Measurements from ENCODE around the gene IRF9. TPM values are rescaled to one million over a fixed set of nuclear protein-coding genes. Genes with fewer than 3 reads are reported as not detected.

The IRF9 gene
- polyA plus RNA-seq (2011; rRNA removed) (48.4 and 55.1 TPM in 2 replicates), polyA minus RNA-seq (2011; rRNA and poly(A)+ RNA removed) (93.1 and 100 TPM in 2 replicates)

- POLR2A ChIA-PET: interaction anchor here (0.6 to 2.1 kb wide), 10 partner anchors 11 to 52 kb away, joined by 3 to 12 read pairs (median 4); partner anchors contain the start of genes CHMP4A, DCAF11, EMC9 and NRL
- peak; percentile 85 for DNase-seq (ENCODE audit: low read depth, low spot score)
- CTCF ChIA-PET: interaction anchor here (0.5 to 3.5 kb wide), 39 partner anchors 10 to 1185 kb away, joined by 3 to 54 read pairs (median 5); partner anchors contain the start of genes CHMP4A, CIDEB, DCAF11 and EMC9
- TF ChIP-seq CTCF (IDR thresholded peaks at IDR 0.05; ENCODE audit: low read depth, low read length): peak; percentile 89
- H3K9me3 ChIP-seq (ENCODE audit: control insufficient read depth, insufficient read depth, low read length): no peaks in the 10 kb centered on the region
- no peaks in the 10 kb centered on the region for H3K27me3 ChIP-seq (ENCODE audit: control insufficient read depth, insufficient read depth, low read length)
- peak within 1 kb of the TSS; percentile 94 for H3K4me3 ChIP-seq (ENCODE audit: low read depth, low read length)
- H3K27ac ChIP-seq (ENCODE audit: low read depth, low read length): peak within 1 kb of the TSS; percentile 61
These were observed at the start of gene IRF9 for GRCh38 chr14:24160850-24161804. Gene IRF9, plus strand, starts transcription at chr14:24161265. Its CDS starts 880 bp downstream, at chr14:24162145.

- Histone ChIP-seq H3K27ac (ENCODE audit: low read depth, low read length) (peak overlapping the region; percentile 97), H3K9me3 (ENCODE audit: control insufficient read depth, insufficient read depth, low read length) (no peaks in the 10 kb centered on the region), H3K4me3 (ENCODE audit: low read depth, low read length) (peak overlapping the region; percentile 79), H3K27me3 (ENCODE audit: control insufficient read depth, insufficient read depth, low read length) (no peaks in the 10 kb centered on the region)
- DNase-seq (ENCODE audit: low read depth, low spot score): no peak
- CTCF ChIA-PET: interaction anchor here (0.6 to 2.6 kb wide), 7 partner anchors 20 to 1276 kb away, joined by 3 to 21 read pairs (median 5); partner anchors contain the start of genes IRF9 and PCK2
- POLR2A ChIA-PET: interaction anchor here (1.5 to 2.5 kb wide), 5 partner anchors 19 to 129 kb away, joined by 6 to 36 read pairs (median 10); partner anchors contain the start of genes CHMP4A, EMC9, PCK2 and TINF2
- TF ChIP-seq CTCF (IDR thresholded peaks at IDR 0.05; ENCODE audit: low read depth, low read length): no peak
These were observed 47.7 kb upstream of the IRF9 start for GRCh38 chr14:24113379-24113800.

- ChIA-PET CTCF (interaction anchor here (0.6 to 2.6 kb wide), 9 partner anchors 8 to 1277 kb away, joined by 3 to 21 read pairs (median 6); partner anchors contain the start of genes IRF9, NYNRIN and PCK2), POLR2A (interaction anchor here (0.6 to 2.5 kb wide), 14 partner anchors 17 to 1019 kb away, joined by 3 to 36 read pairs (median 6); partner anchors contain the start of genes ACIN1, C14orf119, CHMP4A and DHRS1)
- Histone ChIP-seq H3K27me3 (ENCODE audit: control insufficient read depth, insufficient read depth, low read length) (no peaks in the 10 kb centered on the region), H3K27ac (ENCODE audit: low read depth, low read length) (peak overlapping the region; percentile 97), H3K4me3 (ENCODE audit: low read depth, low read length) (peak overlapping the region; percentile 79), H3K9me3 (ENCODE audit: control insufficient read depth, insufficient read depth, low read length) (no peaks in the 10 kb centered on the region)
- peak; percentile 59 for DNase-seq (ENCODE audit: low read depth, low spot score)
- no peak for TF ChIP-seq CTCF (IDR thresholded peaks at IDR 0.05; ENCODE audit: low read depth, low read length)
These were observed 47.1 kb upstream of the IRF9 start for GRCh38 chr14:24113801-24114531.

- Histone ChIP-seq H3K4me3 (ENCODE audit: low read depth, low read length) (peak within 1 kb of the TSS; percentile 92), H3K27ac (ENCODE audit: low read depth, low read length) (peak within 1 kb of the TSS; percentile 99), H3K27me3 (ENCODE audit: control insufficient read depth, insufficient read depth, low read length) (no peaks in the 10 kb centered on the region), H3K9me3 (ENCODE audit: control insufficient read depth, insufficient read depth, low read length) (no peaks in the 10 kb centered on the region)
- DNase-seq (ENCODE audit: low read depth, low spot score): peak; percentile 99
- ChIA-PET CTCF (interaction anchor here (0.6 to 2.6 kb wide), 11 partner anchors 9 to 284 kb away, joined by 3 to 21 read pairs (median 5); partner anchors contain the start of genes CIDEB, IRF9, NYNRIN and PCK2), POLR2A (interaction anchor here (0.5 to 2.5 kb wide), 19 partner anchors 10 to 1020 kb away, joined by 3 to 36 read pairs (median 4); partner anchors contain the start of genes ACIN1, C14orf119, CHMP4A and DHRS1)
- no peak for TF ChIP-seq CTCF (IDR thresholded peaks at IDR 0.05; ENCODE audit: low read depth, low read length)
These were observed 46.3 kb upstream of the IRF9 start, which contains the start of the genes DCAF11 and NRL for GRCh38 chr14:24114532-24115421. Gene DCAF11, plus strand, starts transcription at chr14:24114777. Its CDS starts 818 bp downstream, at chr14:24115595. Gene NRL, minus strand, starts transcription at chr14:24114949. Its CDS starts 32,101 bp downstream, at chr14:24082848.

Measured in AG04450 (cell line).